Loucy (cell line): ENCODE measurements around the gene IPMK.
A peak's percentile ranks its signal among the peaks of the same experiment; 100 is the strongest.

Source experiments
- H2AFZ ChIP-seq: fragments of 200-600 bp; sonication (generic); 2 replicates; pipeline ENCODE4 v1.6.0; 2016; ENCODE audit warnings: antibody characterized with exemption, mild to moderate bottlenecking, low read length, moderate library complexity
- H3F3A ChIP-seq: fragments of 200-600 bp; 2 replicates; pipeline ENCODE4 v1.6.0; 2016; ENCODE audit warnings: antibody characterized with exemption, low read depth, mild to moderate bottlenecking
- H3K27me3 ChIP-seq: fragments of 200-600 bp; sonication (generic); 2 replicates; pipeline ENCODE4 v1.6.1; 2014; ENCODE audit warnings: low read length, mild to moderate bottlenecking; ENCODE audit not compliant: insufficient read depth, poor library complexity, severe bottlenecking
- H3K36me3 ChIP-seq: fragments of 200-600 bp; sonication (generic); 2 replicates; pipeline ENCODE4 v1.6.1; 2016; ENCODE audit warnings: low read length; ENCODE audit not compliant: insufficient read depth
- H3K4me1 ChIP-seq: fragments of 200-600 bp; sonication (generic); 2 replicates; pipeline ENCODE4 v1.5.1; 2014; ENCODE audit warnings: low read length, mild to moderate bottlenecking; ENCODE audit not compliant: insufficient read depth, poor library complexity, severe bottlenecking
- H3K4me2 ChIP-seq: fragments of 200-600 bp; sonication (generic); 2 replicates; pipeline ENCODE4 v1.6.0; 2014; ENCODE audit warnings: antibody characterized with exemption, low read length, low read depth, mild to moderate bottlenecking; ENCODE audit not compliant: poor library complexity, severe bottlenecking
- H3K4me3 ChIP-seq: fragments of 200-600 bp; sonication (generic); 2 replicates; pipeline ENCODE4 v1.5.1; 2014; ENCODE audit warnings: low read length, mild to moderate bottlenecking, mixed read lengths; ENCODE audit not compliant: poor library complexity, severe bottlenecking
- H3K79me2 ChIP-seq: fragments of 200-600 bp; sonication (generic); 2 replicates; pipeline ENCODE4 v1.6.1; 2014; ENCODE audit warnings: low read length; ENCODE audit not compliant: insufficient read depth
- H3K9ac ChIP-seq: fragments of 200-600 bp; sonication (generic); 2 replicates; pipeline ENCODE4 v1.6.0; 2014; ENCODE audit warnings: mild to moderate bottlenecking, low read depth, low read length, moderate library complexity; ENCODE audit not compliant: poor library complexity, severe bottlenecking
- H3K9me2 ChIP-seq: fragments of 200-600 bp; sonication (generic); replicated peaks from 2 replicates; pipeline ENCODE4 v1.6.1; 2016; ENCODE audit warnings: low read depth, low read length, mixed read lengths
- H3K9me3 ChIP-seq: fragments of 200-600 bp; sonication (generic); 2 replicates; pipeline ENCODE4 v1.6.1; 2014; ENCODE audit warnings: mild to moderate bottlenecking, antibody characterized with exemption, low read length, low read depth; ENCODE audit not compliant: insufficient read depth
- H4K20me1 ChIP-seq: fragments of 200-600 bp; sonication (generic); 2 replicates; pipeline ENCODE4 v1.6.0; 2014; ENCODE audit warnings: antibody characterized with exemption, low read length, mild to moderate bottlenecking; ENCODE audit not compliant: insufficient read depth, poor library complexity, severe bottlenecking
- CTCF ChIP-seq: fragments of 200-600 bp; sonication (generic); conservative IDR thresholded peaks from 2 replicates; pipeline ENCODE4 v1.5.1; 2014; ENCODE audit warnings: mild to moderate bottlenecking, antibody characterized with exemption, low read length
- EZH2phosphoT487 ChIP-seq: fragments of 200-600 bp; IDR thresholded peaks from 2 replicates; pipeline ENCODE4 v1.6.1; 2018; ENCODE audit warnings: antibody characterized with exemption, mild to moderate bottlenecking, moderate library complexity, borderline replicate concordance

Gene IPMK

DNA sequence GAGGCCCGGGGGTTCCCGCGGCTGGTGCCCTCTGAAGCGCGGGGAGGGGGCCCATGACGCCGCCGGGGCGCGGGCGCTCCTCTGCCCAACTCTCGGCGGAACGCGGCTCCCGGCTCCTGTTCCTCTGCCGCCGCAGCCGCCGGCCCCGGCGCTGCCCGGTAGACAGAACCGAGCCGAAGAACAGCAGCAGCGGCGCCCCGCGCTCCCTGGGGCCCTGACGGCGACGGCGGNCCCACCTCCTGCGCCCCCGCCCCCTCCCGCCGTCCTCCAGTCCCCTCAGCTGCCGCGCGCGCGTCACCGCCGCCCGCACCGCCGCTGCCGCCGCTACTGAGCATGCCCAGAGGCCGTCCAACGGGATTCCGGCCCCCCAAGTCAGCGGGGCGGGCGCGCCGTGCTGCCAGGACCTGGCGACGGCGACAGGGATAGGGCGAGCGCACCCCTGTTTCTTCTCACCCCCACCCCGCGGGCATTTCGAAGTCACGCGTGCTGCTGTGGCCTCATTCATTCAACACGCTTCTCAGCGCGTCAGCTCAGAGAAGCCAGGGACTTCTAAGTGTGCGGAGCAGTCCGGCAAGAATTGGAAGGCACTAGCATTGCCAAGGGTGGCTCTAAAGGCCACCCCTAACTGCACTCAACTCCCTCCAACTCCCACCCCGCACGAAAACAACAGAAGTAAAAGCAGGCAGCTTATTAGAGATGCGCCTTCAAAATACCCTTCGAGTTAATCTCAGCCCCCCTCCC, at the start of gene IPMK:
Gene IPMK, minus strand, starts transcription at position 182 of the 741 bp plus-strand sequence. CDS start 283 bp downstream, outside the sequence.
- Histone ChIP-seq H3F3A (no peaks in the 10 kb centered on the region), H3K36me3 (no peaks in the 10 kb centered on the region), H4K20me1 (peaks cover 36% of the 10 kb centered on the region), H2AFZ (peak within 1 kb of the TSS; percentile 89), H3K4me1 (peaks cover 37% of the 10 kb centered on the region), H3K9me2 (no peaks in the 10 kb centered on the region), H3K9me3 (no peaks in the 10 kb centered on the region), H3K27me3 (no peaks in the 10 kb centered on the region), H3K4me3 (peak within 1 kb of the TSS; percentile 85), H3K79me2 (peaks cover 62% of the 10 kb centered on the region), H3K4me2 (peak within 1 kb of the TSS; percentile 94), H3K9ac (peak within 1 kb of the TSS; percentile 64)
- TF ChIP-seq CTCF: no peak
- no peak for TF ChIP-seq EZH2phosphoT487

GRCh38 chr10:58316874-58317273, 49.2 kb upstream of the IPMK start:
- TF ChIP-seq EZH2phosphoT487: no peak
- TF ChIP-seq CTCF: no peak
- H3K9me3 ChIP-seq: no peaks in the 10 kb centered on the region
- no peak overlapping the region for H3K4me2 ChIP-seq
- no peaks in the 10 kb centered on the region for H3K27me3 ChIP-seq
- no peaks in the 10 kb centered on the region for H3K79me2 ChIP-seq
- no peaks in the 10 kb centered on the region for H3F3A ChIP-seq
- H3K9ac ChIP-seq: no peak overlapping the region
- H4K20me1 ChIP-seq: no peaks in the 10 kb centered on the region
- H2AFZ ChIP-seq: no peak overlapping the region
- no peak overlapping the region for H3K4me3 ChIP-seq
- no peaks in the 10 kb centered on the region for H3K36me3 ChIP-seq
- no peaks in the 10 kb centered on the region for H3K4me1 ChIP-seq
- no peaks in the 10 kb centered on the region; the same call in 1 of the 2 replicates for H3K9me2 ChIP-seq

GRCh38 chr10:58311026-58311425, 43.3 kb upstream of the IPMK start:
- no peaks in the 10 kb centered on the region for H3K4me1 ChIP-seq
- H2AFZ ChIP-seq: no peak overlapping the region
- H3K9me3 ChIP-seq: no peaks in the 10 kb centered on the region
- TF ChIP-seq EZH2phosphoT487: no peak
- TF ChIP-seq CTCF: no peak
- no peaks in the 10 kb centered on the region for H3K79me2 ChIP-seq
- no peaks in the 10 kb centered on the region for H3F3A ChIP-seq
- no peaks in the 10 kb centered on the region for H3K27me3 ChIP-seq
- no peaks in the 10 kb centered on the region for H3K36me3 ChIP-seq
- H3K4me3 ChIP-seq: no peak overlapping the region
- H4K20me1 ChIP-seq: no peaks in the 10 kb centered on the region
- H3K9me2 ChIP-seq: no peaks in the 10 kb centered on the region
- no peak overlapping the region for H3K9ac ChIP-seq
- no peak overlapping the region for H3K4me2 ChIP-seq
